Activated naive CD4-positive, alpha-beta T cell treated with anti-CD3 and anti-CD28 coated beads, Interleukin-2, amount 50 U/mL, for 16 hours (primary cell): ENCODE data around the gene SASH1.

Experiments used
- DNase-seq: peaks from one replicate; pipeline ENCODE4 v3.0.0-alpha.2; 2020

SASH1 gene

GRCh38 chr6:148406579-148407371 is 64.1 kb downstream of the SASH1 start:
- no peak for DNase-seq

DNA sequence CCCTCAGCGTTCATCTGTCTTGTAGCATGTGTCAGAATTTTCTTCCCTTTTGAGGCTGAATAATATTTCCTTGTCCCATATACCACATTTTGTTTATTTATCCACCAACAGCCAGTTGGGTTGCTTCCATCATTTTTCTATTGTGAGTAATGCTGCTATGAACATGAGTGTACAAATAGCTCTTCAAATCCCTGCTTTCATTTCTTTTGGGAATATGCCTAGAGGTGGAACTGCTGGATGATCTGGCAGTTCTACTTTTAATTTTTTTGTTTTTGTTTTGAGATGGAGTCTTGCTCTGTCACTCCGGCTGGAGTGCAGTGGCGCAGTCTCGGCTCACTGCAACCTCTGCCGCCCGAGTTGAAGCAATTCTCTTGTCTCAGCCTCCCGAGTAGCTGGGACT is 64.7 kb downstream of the SASH1 start:
- DNase-seq = no peak

GRCh38 chr6:148413321-148414091 is 70.9 kb downstream of the SASH1 start:
- no peak for DNase-seq

GRCh38 chr6:148414092-148414489 is 71.5 kb downstream of the SASH1 start:
- DNase-seq = no peak

DNA sequence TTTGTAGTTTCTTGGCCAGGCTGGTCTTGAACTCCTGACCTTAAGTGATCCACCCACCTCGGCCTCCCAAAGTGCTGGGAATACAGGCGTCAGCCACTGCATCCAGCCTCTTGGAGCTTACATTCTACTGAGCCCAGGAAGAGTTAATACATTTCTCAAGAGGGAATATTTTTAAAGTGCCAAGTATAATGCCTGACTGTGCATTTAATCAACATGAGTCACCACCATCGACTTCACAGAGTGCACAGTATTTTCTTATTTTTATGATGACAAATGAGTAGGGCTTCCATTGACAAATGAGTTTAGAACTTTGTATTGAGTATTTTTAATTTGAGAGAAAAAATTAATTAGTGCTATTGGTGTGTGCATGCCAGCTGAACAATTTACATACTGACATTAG is 72.2 kb downstream of the SASH1 start:
- no peak for DNase-seq

- no peak for DNase-seq
Measured at GRCh38 chr6:148415511-148416260, 73.0 kb downstream of the SASH1 start.

DNA sequence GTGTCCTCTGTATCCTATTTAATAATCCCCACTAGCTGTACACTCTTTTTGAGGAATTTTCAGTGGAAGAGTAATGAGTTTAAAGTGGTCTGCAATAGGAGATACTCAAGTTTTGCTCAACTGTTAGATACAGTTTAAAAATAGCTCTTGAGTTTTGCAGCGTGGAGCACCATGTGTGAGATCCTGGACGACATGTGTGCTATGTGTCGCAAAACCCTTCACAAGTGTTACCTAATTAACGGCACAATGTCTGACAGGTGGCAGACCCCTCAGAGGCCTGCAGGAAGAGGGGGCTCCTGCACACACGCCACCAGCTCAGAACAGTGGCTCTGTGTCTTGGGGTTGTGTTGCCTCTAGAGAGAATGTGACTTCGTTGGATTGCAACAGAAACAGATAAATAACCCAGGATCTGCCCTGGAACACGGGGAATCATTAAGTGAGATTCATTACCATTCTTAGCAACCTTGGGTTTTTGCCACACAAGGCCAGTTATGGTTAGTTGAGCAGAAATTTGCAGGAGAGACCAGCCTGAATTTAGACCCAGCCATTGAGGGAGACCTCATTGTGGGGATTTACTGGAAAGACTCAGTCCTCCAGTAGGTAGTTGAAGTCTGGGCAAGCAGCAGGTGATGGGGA is 73.8 kb downstream of the SASH1 start:
- no peak for DNase-seq

DNA sequence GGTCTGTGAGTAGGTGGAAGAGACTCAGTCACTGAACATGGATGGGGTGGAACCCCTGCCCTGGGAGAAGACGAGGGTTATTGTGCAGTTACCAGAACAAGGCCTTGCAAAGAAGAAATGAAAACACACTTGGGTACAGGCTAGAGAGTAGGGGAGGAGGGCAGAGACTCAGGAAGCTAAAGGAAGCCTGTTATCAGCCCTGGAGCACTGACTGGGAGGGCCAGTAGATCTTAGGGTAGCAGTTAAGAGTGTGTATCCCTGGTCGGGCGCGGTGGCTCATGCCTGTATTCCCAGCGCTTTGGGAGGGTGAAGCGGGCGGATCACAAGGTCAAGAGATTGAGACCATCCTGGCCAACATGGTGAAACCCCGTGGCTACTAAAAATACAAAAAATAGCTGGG is 74.4 kb downstream of the SASH1 start:
- DNase-seq = no peak

DNA sequence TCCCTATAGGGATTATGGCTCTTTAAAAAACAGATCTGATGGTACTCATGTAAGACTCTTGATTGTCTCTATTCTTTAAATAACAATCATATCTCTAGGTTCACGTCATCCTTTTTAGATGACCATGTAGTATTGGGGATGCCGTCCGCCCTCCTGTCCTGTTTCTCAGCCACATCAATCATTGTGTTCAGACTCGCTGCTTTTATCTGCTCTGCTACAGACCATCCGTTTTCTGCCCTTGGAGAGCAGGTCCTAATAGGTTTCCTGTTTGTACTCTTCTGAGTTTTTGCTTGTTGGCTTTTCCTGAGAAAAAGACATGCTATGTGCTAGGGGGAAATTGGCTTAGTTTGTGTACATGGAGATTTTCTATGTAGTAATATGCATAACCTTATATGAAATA is 76.8 kb downstream of the SASH1 start:
- no peak for DNase-seq

DNA sequence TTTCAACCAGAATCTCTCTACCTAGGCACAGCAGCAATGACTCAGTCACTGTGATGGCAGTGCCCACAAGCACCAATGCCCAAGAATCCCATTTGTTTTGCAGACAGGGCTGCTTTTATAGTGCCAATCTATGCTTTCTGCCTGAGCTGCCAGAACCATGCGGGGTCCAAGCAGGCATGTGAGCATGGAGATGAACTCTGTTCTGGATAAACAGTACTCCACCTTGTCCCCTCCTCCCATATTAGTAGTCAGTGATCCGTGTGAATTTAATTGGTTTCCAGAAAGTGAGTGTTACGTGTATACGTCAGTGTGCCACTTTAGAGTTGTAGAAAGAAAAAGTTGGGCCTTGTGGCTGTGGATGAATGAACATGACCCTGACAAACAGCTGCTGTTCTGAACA is 79.4 kb downstream of the SASH1 start:
- no peak for DNase-seq

DNA sequence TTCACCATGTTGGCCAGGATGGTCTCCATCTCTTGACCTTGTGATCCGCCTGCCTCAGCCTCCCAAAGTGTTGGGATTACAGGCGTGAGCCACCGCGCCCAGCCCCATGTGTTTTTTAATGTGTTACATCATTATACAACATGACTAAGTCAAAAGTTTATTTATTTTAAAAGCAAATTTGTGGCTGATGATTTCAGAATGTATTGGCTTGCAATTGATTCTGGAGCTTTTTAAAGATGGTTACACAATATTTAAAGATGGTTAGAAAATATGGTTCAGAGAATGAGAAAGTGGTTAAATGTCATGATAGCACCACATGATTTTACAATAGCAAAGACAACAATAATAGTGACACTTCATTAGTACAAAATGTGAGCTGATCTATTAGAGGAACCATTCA is 80.5 kb downstream of the SASH1 start:
- DNase-seq = no peak

GRCh38 chr6:148423601-148424270 is 81.1 kb downstream of the SASH1 start:
- DNase-seq = no peak

DNA sequence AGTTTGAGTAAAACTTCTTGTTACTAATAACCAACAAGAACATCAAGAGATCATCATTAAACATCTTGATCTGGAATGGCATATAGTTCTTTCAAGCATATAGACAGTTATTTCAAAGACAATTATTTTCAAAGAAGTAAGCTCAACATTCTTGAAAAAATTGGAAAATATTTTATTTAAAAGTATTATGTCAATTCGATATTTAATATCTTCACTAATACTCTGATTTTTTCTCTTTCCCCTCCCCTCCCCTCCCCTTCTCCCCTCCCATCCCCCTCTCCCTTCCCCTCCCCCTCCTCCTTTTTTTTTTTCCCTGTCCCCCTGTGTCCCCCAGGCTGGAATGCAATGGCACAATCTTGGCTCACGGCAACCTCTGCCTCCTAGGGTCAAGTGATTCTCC is 82.8 kb downstream of the SASH1 start:
- no peak for DNase-seq

DNA sequence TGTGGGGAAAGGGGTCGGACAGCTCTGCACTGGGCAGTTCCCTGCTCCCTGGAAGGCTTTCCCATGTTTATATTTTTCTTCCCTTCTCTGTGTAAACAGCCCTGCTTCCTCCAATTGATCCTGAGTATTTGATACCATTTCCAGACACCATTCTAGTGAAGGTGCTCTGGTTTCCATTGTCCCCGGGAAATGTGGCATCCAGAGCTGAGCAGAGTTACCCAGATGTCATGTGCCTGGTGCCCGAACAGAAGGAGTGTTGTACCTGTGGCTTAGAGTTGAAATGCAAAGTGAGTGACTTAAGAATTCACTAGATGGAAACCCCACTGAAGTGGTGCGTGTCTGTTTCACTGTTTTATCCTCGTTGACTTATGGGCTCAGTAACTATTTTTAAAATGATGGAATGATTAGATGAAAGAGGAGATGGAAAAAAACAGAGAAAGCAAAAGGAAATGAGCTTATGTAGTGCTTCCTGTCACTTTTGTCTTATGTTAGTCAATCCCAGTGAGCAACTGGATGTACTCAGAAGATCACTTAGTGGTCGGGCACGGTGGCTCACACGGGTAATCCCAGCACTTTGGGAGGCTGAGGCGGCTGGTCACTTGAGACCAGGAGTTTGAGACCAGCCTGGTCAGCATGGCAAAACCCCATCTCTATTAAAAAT is 83.8 kb downstream of the SASH1 start:
- DNase-seq = no peak

DNA sequence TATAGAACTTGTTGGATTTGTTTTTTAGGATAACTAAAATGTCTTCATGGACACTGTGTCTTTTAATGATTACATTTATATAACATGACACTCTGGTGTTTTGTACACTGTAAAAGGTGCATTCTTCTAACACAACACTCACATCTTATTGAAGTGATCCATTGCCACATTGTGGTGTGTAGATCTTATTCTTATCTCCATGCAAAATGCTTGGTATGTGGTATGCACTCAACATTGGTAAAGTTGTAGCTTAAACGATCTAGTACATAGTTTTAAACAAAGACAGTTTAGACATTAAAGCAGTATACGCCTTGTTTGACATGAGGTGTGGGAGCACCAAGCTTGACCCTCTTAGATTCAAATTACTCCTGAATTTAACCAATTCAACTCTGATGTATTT is 84.7 kb downstream of the SASH1 start:
- DNase-seq = no peak

DNA sequence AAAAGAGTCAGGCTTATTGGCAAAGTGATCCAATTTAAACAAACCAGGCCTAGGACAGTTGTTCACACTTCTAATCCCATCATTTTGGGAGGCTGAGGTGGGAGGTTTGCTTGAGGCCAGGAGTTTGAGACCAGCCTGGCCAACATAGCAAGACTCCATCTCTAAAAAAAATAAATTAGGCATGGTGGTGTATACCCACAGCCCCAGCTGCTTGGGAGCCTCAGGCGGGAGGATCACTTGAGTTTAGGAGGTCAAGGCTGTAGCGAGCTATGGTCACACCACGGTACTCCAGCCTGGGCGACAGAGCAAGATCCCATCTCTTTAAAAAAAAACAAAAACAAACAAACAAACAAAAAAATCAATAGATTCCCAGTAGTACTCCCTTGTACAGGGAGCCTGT is 86.8 kb downstream of the SASH1 start:
- DNase-seq = no peak

GRCh38 chr6:148430897-148431296 is 88.3 kb downstream of the SASH1 start:
- no peak for DNase-seq

GRCh38 chr6:148431413-148431812 is 88.8 kb downstream of the SASH1 start:
- DNase-seq = no peak

GRCh38 chr6:148431840-148432239 is 89.2 kb downstream of the SASH1 start:
- no peak for DNase-seq

- DNase-seq = no peak
Measured at GRCh38 chr6:148432462-148433195, 90.0 kb downstream of the SASH1 start.

GRCh38 chr6:148435386-148435785 is 92.7 kb downstream of the SASH1 start:
- no peak for DNase-seq
